ENCODE measurements around the gene MAD1L1.

The MAD1L1 gene

DNA sequence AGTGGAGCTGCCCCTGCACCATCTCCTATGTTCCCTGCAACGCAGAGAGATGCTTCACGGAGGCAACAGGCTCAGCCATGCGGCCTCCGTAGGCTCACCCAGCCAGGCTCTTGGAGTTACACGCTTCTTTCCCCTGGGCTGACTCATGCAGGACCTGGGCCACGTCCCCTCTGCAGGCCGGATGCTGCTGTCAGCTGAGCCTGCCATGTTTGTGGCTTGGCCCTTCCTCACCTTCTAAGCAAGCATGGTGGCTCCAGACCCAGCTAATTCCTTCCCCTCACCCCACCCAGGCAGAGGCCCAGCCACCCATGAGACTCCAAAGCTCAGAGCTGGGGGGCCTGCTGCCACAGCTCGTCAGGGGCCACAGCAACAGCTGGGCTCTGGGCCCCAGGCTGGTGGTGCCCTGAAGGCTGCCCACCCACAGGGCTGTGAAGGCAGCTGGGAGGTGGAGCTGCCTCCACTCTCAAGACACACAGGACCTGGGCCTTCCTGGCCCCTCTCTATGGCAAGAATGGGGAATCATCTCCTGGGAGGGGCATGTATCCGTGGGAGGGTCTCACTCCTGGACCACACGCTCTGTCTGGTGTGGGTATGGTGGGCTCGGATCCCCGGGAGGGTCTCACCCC lies 343.1 kb downstream of the MAD1L1 start:
- H3K4me3 ChIP-seq (ENCODE audit: low read depth, low read length): no peak overlapping the region
- no peak for TF ChIP-seq CTCF (IDR thresholded peaks at IDR 0.05; ENCODE audit: borderline replicate concordance, insufficient read depth, low read depth, low read length)

GRCh38 chr7:1889091-1889490 lies 343.7 kb downstream of the MAD1L1 start:
- H3K4me3 ChIP-seq (ENCODE audit: low read depth, low read length): no peak overlapping the region
- TF ChIP-seq CTCF (IDR thresholded peaks at IDR 0.05; ENCODE audit: borderline replicate concordance, insufficient read depth, low read depth, low read length): no peak

GRCh38 chr7:1888425-1888824 lies 344.3 kb downstream of the MAD1L1 start:
- no peak overlapping the region for H3K4me3 ChIP-seq (ENCODE audit: low read depth, low read length)

DNA sequence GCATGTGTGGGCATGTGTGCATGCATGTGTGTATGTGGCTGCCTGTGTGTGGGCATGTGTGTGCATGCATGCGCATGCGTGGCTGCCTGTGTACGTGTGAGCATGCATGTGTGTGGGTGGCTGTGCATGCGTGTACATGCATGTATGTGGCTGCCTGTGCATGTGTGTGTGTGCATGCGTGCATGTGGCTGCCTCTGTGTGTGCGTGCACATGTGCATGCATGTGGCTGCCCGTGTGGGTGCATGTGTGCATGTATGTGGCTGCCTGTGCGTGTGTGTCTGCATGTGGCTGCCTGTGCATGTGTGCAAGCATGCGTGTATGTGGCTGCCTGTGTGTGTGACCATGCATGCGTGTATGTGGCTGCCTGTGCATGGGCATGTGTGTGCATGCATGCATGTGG lies 345.5 kb downstream of the MAD1L1 start:
- TF ChIP-seq CTCF (IDR thresholded peaks at IDR 0.05; ENCODE audit: borderline replicate concordance, insufficient read depth, low read depth, low read length): no peak

More at GRCh38 chr7:1888425-1888824, 344.3 kb downstream of the MAD1L1 start:
- TF ChIP-seq CTCF (IDR thresholded peaks at IDR 0.05; ENCODE audit: borderline replicate concordance, insufficient read depth, low read depth, low read length): no peak

GRCh38 chr7:1886361-1887064 lies 346.2 kb downstream of the MAD1L1 start:
- H3K4me3 ChIP-seq (ENCODE audit: low read depth, low read length): no peak overlapping the region
- no peak for TF ChIP-seq CTCF (IDR thresholded peaks at IDR 0.05; ENCODE audit: borderline replicate concordance, insufficient read depth, low read depth, low read length)

More for the DNA sequence above, 345.5 kb downstream of the MAD1L1 start:
- H3K4me3 ChIP-seq (ENCODE audit: low read depth, low read length): no peak overlapping the region

DNA sequence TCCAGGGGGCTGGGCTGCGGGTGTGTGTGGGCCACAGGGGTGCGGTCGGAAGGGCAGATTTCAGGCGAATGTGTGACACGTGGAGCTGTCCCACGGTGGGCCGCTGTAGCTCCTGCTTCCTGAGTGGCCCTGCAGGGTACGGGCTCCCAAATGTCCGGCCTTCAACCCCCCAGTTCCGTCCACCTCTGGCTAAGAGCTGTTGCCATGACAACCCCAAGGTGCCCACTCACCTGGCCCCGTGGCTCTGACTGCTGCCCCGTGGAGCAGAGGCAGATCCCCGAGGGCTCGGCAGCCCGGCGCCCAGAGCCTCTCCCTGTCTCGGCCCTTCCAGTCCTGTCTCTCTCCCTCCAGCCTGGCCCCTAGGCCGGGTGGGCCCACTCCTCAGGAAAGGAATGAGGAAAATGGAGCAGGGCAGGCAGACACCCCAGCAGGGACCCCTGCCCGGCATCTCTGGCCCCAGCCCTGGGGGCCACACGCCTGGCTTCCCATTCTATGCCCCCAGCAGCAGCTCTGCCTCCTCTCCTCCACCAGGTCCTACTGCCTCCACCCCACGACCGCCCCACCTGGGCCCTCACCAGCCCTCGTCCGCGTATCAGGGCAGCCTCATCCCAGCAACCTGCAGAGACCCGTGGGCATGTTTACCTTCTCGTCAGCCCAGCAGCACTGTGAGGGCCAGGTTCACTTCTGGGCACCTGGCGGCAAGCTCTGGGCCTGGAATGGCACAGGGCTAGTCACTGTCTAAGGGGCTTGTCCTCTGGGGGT lies 347.1 kb downstream of the MAD1L1 start:
- TF ChIP-seq CTCF (IDR thresholded peaks at IDR 0.05; ENCODE audit: borderline replicate concordance, insufficient read depth, low read depth, low read length): no peak
- H3K4me3 ChIP-seq (ENCODE audit: low read depth, low read length): no peak overlapping the region
